T follicular helper cell (primary cell): ENCODE measurements around the gene F13A1.

Experiments
- DNase-seq: peaks from one replicate; pipeline ENCODE4 v3.0.0-alpha.2; 2020; ENCODE audit warnings: low read depth

F13A1 gene

DNA sequence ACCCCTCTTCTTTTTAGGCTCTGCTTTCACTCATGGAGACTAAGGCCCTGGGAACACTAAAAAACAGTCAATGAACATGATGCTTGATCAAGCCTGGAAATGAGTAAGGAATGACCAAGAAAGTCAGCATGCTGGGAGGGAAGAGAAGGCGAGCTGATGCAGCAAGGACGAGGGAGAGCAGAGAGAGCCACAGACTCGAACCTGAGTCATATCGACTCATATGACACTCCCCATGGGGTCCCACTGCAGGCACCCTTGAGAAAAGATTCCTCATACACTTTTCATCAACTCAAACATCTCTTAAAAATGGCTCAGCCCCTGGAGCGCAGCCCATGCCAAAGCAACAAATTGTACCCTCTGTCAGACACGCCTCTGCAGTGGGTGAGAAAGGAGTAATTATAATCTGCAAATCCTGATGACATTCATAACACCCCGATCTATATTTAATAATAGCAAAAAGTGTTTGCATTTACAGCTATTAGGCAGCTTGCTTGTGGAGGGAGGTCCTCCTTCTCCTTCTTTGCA is 127.2 kb downstream of the F13A1 start:
- DNase-seq = no peak

- no peak for DNase-seq
Measured at GRCh38 chr6:6191909-6192308, 128.6 kb downstream of the F13A1 start.

GRCh38 chr6:6191476-6191875 is 129.0 kb downstream of the F13A1 start:
- DNase-seq = no peak

DNA sequence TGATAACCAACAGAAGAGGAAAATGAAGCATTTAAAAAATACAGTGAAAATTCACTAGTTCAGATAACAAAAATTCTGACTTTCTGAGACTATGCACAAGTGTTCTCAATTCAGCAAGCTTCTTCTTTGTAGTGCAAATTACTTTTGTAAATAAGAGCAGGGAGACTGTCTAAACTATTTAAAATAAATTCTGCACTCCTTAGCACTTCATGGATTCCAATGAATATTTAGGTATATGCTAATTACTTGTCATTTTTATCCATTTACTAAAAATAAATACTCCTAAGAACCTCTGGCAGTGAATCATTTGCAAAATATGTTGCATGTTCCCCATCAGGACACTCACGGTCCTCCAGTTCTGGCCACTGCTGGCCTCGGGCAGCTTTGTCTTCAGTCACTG is 139.8 kb downstream of the F13A1 start:
- DNase-seq = no peak

GRCh38 chr6:6179858-6180623 is 140.4 kb downstream of the F13A1 start:
- DNase-seq = no peak

GRCh38 chr6:6178795-6179194 is 141.7 kb downstream of the F13A1 start:
- DNase-seq = no peak

DNA sequence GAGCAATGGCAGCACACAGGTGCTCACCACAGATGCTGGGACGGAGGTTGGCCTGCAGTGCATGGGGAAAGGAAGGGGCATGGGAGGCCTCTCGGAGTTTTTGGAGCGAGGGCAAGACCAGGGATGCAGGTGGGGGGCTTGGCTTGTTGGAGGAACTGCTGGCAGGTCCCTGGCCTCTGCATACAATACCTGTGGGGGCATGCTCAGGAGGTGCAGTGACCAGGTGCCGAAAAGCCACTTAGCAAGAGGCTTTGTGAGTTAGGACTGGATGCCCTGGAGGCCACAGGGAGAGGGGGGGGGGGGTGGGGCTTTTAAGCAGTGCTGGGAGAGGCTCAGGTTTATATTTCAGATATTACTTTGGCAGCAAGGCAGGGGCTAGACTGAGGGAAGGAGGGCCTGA is 142.7 kb downstream of the F13A1 start:
- no peak for DNase-seq

GRCh38 chr6:6176586-6177228 is 143.8 kb downstream of the F13A1 start:
- DNase-seq = no peak

DNA sequence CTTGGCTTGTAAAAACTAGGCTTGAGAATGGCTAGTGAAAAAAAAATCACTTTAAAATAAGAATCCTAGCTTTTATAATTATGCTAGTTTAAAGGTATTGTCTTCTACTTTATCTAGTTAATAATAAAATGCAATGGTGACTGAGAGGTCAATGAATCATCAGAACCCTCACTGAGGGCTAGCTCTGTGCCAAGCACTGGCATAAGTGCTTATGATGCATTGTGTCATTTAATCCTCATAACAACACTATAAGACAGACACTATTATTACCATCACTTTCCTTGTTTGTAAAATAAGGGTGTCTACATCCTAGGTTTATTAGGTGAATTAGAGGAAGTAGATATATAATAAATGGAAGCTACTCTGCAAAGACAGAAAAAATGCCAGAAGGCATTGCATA is 144.3 kb downstream of the F13A1 start:
- no peak for DNase-seq

- no peak for DNase-seq
Measured at GRCh38 chr6:6169141-6169540, 151.3 kb downstream of the F13A1 start.

DNA sequence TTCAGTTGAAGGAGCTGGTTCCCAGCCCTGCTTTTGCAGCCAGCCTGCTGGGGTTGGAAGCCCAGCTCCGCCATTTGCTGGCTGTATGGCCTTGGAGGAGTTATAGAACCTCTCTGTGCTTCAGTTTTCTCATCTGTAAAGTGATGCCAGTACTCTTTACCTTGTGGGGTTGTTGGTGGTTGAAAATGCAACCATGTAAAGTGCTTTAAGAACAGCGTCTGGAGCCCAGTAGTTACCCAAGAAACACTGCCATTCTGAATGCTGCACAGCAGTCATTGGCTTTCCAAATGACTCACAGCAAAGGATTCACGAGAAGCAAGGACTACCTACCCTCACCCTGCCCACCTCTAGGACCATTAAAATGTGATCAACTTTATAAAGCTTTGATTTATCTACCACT is 154.4 kb downstream of the F13A1 start:
- no peak for DNase-seq

DNA sequence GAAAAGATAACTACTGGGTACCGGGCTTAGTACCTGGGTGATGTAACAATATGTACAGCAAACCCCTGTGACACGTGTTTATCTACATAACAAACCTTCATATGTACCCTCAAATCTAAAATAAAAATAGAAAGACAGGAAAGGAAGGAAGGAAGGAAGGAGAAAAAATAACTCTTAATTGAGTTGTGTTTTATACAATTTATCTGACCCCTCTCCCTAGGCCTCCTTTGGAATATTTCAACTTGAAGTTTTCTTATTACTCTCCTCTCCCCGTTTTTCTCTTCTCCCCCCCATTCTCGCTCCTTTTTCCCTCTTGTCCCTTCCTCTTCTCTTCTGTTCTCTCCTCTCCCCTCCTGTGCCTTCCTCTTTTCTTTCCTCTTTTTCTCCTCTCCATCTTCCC is 156.1 kb downstream of the F13A1 start:
- no peak for DNase-seq

- no peak for DNase-seq
Measured at GRCh38 chr6:6154335-6154734, 166.1 kb downstream of the F13A1 start.

DNA sequence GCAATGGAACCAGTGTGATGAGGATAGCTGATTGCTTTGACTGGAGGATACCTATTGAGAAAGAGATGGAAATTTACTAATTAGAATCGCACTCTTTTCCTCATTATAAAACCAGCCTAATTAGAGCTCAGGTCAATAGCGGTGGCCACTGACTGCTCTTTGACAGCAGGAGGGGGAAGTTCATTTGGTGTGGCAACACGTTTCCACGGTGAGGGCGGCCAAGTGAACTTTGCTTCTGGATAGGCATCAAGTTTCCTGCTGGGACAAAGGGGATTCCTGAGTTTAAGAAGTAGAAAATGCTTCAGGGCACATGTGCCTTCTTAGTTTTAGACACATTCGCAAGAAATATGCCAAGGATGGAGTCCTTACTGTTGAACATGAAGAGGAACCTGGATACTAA is 168.4 kb downstream of the F13A1 start:
- DNase-seq = no peak

GRCh38 chr6:6148192-6148815 is 172.2 kb downstream of the F13A1 start:
- no peak for DNase-seq

GRCh38 chr6:6131492-6132109 is 188.9 kb downstream of the F13A1 start:
- DNase-seq = no peak

- DNase-seq = no peak
Measured at GRCh38 chr6:6125495-6125894, 195.0 kb downstream of the F13A1 start.

- no peak for DNase-seq
Measured at GRCh38 chr6:6123803-6124202, 196.7 kb downstream of the F13A1 start.

DNA sequence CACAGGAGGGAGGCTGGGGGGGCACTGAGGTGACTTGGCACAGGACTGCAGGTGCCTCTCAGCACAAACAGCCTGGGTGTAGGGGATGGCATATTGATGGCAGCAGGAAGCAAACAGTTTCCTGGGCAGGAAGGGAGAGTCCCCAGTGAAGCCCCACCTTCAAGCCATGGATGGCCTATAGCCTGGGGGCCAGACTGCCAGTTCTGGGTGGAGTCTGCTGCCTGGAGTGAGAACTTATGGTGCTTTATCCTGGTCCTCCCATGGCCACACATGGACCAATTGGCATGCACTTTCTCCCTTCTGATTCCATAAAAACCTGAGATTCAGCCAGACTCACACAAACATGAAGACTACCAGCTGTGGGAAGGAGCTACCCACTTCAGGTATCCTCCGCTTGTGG is 198.5 kb downstream of the F13A1 start:
- DNase-seq = no peak

DNA sequence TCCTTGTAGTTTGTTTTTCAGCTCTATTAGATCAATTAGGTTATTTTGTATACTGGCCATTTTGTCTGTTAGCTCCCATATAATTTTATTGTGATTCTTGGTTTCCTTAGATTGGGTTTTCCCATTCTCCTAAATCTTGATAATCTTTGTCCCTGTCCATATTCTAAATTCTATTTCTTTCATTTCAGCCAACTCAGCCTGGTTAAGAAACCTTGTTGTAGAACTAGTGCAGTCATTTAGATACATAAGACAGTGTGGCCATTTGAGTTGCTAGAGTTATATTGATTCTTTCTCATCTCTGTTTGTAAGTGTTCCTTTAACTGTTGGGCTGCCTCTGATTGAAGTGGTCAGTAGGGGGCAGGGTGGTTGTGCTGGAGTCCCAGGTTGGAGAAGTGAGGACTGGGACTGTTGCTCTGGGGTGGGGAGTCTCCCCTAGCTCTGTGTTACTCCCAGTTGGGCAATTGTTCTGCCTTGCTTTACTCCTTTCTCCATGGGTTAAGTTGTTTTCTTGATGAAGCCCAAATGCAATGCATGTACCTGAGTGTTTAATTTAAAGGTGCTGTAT is 214.9 kb downstream of the F13A1 start:
- no peak for DNase-seq
